Gastroesophageal sphincter (tissue), 3 donors: ENCODE measurements around the gene EFNA2.

ENCODE experiments used
- POLR2A ChIP-seq, 2 donors: fragments of 450-650 bp; IDR thresholded peaks; one replicate each; pipeline ENCODE4 v1.6.1; 2017; ENCODE audit warnings: antibody characterized with exemption in 2 of 2, mild to moderate bottlenecking in 2 of 2, moderate library complexity in 1 of 2
- TF ChIP-seq, protein P1 (sequence below), 4 experiments: fragments of 200-600 bp in 2 of 4; fragments of 450-650 bp in 2 of 4; sonication (generic) in 1 of 4; IDR thresholded peaks; one replicate each; pipeline ENCODE4 v1.5.1; 2017 to 2019; ENCODE audit warnings: antibody characterized with exemption in 4 of 4, mild to moderate bottlenecking in 2 of 4, moderate library complexity in 2 of 4

DNA sequence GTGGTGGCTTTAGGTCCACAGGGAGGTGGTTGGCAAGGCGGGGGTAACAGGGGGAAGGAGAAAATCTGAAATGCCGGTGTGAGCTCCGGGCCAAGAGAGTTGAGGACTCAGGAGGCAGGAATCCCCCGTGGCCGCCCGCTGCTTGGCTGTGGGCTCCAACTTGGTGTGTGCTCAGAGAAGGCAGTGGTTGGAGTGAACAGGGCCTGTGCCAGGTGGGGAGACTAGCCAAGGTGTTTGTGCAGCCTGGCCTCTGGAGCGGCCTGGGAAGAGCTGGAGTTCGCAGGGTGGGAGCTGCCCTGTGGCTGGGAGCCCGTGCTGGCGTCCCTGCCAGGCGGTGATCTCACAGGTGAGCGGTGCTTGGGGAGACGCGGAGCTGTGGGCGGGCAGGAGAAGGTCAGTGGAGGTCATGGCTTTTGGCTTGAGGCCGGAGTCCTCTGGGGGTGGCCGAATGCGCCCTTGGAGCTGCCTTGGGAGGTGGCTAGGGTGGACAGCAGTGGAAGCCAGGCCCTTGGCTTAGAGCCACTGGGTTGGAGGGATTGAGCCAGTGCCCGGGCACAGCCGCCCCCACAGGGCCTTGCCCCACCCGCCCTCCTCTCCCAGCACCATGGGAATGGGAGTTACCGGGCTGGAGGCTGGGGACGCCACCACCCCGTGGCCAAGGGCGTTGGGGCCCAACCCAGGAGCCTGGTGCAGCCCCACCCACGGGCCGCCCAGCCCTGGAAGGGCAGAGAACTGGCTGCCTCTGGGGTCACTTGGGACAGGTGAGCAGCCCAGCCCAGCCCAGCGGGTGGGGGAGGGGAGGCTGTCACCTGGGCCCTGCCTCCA lies 23.7 kb upstream of the EFNA2 start:
- no peak for TF ChIP-seq POLR2A (IDR thresholded peaks at IDR 0.05)
- TF ChIP-seq, protein P1, sequence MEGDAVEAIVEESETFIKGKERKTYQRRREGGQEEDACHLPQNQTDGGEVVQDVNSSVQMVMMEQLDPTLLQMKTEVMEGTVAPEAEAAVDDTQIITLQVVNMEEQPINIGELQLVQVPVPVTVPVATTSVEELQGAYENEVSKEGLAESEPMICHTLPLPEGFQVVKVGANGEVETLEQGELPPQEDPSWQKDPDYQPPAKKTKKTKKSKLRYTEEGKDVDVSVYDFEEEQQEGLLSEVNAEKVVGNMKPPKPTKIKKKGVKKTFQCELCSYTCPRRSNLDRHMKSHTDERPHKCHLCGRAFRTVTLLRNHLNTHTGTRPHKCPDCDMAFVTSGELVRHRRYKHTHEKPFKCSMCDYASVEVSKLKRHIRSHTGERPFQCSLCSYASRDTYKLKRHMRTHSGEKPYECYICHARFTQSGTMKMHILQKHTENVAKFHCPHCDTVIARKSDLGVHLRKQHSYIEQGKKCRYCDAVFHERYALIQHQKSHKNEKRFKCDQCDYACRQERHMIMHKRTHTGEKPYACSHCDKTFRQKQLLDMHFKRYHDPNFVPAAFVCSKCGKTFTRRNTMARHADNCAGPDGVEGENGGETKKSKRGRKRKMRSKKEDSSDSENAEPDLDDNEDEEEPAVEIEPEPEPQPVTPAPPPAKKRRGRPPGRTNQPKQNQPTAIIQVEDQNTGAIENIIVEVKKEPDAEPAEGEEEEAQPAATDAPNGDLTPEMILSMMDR (IDR thresholded peaks at IDR 0.05): no peak
